Duodenal mucosa (tissue), 2 donors: ENCODE measurements around the gene NAMPT.

ENCODE experiments used
- H3K27ac ChIP-seq: one replicate; pipeline ENCODE4 v1.7.0; 2013; ENCODE audit warnings: low read depth, low read length
- H3K27me3 ChIP-seq, 2 donors: one replicate each; pipeline ENCODE4 v1.7.0; 2013; ENCODE audit warnings: low read length in 2 of 2, control low read depth in 1 of 2; ENCODE audit not compliant: insufficient read depth in 2 of 2, control insufficient read depth in 1 of 2
- H3K36me3 ChIP-seq, 2 donors: one replicate each; pipeline ENCODE4 v1.7.0; 2013; ENCODE audit warnings: low read length in 2 of 2, control low read depth in 1 of 2; ENCODE audit not compliant: insufficient read depth in 2 of 2, control insufficient read depth in 1 of 2
- H3K4me1 ChIP-seq, 2 donors: one replicate each; pipeline ENCODE4 v1.7.0; 2013; ENCODE audit warnings: low read length in 2 of 2, control low read depth in 1 of 2; ENCODE audit not compliant: insufficient read depth in 2 of 2, control insufficient read depth in 1 of 2
- H3K4me3 ChIP-seq, 2 donors: one replicate each; pipeline ENCODE4 v1.7.0; 2013; ENCODE audit warnings: low read length in 2 of 2, low read depth in 1 of 2
- H3K9ac ChIP-seq, 2 donors: one replicate each; pipeline ENCODE4 v1.7.0; 2013; ENCODE audit warnings: low read length in 2 of 2, low read depth in 1 of 2
- H3K9me3 ChIP-seq, 2 donors: one replicate each; pipeline ENCODE4 v1.7.0; 2013; ENCODE audit warnings: low read length in 2 of 2, control low read depth in 1 of 2; ENCODE audit not compliant: control insufficient read depth in 1 of 2

NAMPT gene

DNA sequence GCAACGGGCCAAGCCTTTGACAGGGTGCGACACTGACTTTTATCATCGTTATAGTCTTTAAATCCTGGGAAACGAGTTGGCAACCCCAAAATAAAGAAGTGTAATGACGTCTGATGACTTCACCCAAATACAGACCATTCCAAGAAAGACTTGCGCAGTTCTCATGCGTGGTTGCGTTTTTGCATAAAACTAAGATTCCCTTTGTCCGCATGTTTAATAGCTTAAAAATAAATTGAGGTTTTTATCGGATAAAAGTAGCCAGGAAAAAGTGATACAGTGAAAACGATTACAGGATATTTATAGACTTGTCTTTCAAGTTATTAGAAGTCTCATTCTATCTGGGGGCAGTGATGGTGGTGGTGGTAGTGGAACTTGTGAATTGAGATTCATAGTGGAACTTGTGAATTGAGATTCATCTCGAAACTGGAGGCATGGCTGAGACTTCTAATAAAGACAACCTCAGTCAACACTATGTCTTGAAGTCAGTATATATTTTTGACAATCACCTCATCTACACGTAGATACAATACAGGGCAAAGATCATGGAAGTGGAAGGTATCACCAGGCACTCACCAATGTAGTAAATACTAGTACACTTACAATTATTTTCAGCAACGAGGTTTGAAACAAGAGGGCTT lies 1.2 kb upstream of the NAMPT start:
- H3K27ac ChIP-seq, result peak overlapping the region; percentile 98
- peaks cover 6 to 39% of the 10 kb centered on the region in 2 donors for H3K4me1 ChIP-seq

DNA sequence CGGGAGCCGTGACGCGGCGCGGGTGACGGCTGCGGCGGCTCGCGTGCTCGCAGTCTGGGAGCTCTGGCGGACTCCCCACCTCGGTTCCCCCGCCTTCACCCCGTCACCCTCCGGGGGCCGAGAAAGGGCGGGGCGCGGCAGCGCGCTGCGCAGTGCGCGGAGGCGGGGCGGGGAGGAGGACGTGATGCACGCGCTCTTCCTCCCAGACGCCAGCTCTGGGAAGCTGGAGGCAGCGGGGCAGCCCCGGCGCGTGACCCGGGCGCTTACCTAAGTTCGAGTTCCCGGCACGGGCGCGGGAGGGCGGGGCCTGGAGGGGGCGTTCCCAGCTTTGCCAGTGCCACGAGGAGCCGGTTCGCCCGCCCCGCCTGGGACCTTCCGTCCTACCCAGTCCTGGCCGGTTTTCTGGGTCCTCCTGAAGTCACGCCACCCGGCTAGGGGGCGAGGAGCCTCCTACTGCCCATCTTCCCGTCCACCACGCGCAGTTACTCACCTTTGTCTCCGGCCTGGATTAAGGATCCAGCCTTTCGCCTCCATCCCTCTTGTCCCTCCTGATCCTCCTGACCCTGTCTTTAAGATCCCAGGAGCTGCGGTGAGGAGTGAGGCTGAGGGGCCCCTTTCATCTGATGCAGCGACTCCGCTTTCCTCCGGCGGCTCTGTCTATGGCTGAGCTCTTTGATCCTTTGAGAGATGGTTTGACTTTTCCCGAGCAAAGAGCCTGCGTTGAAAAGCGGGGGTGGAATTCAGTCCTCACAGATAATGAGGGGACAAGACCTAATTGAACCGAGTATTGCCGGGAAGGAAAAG lies 470 bp upstream of the NAMPT start:
- H3K36me3 ChIP-seq, result no peaks in the 10 kb centered on the region
- no peaks in the 10 kb centered on the region for H3K9me3 ChIP-seq
- peak overlapping the region; percentile 83 to 96 for H3K4me3 ChIP-seq
- peaks cover 6 to 35% of the 10 kb centered on the region in 2 donors for H3K4me1 ChIP-seq
- peak overlapping the region; percentile 91 to 99 for H3K9ac ChIP-seq
- H3K27me3 ChIP-seq, result no peaks in the 10 kb centered on the region
- peak overlapping the region; percentile 98 for H3K27ac ChIP-seq

More for the DNA sequence above, 1.2 kb upstream of the NAMPT start:
- Histone ChIP-seq H3K9me3 (no peaks in the 10 kb centered on the region), H3K27me3 (no peaks in the 10 kb centered on the region), H3K4me3 (peak overlapping the region; percentile 83 to 96), H3K36me3 (no peaks in the 10 kb centered on the region), H3K9ac (peak overlapping the region; percentile 91 to 99)

DNA sequence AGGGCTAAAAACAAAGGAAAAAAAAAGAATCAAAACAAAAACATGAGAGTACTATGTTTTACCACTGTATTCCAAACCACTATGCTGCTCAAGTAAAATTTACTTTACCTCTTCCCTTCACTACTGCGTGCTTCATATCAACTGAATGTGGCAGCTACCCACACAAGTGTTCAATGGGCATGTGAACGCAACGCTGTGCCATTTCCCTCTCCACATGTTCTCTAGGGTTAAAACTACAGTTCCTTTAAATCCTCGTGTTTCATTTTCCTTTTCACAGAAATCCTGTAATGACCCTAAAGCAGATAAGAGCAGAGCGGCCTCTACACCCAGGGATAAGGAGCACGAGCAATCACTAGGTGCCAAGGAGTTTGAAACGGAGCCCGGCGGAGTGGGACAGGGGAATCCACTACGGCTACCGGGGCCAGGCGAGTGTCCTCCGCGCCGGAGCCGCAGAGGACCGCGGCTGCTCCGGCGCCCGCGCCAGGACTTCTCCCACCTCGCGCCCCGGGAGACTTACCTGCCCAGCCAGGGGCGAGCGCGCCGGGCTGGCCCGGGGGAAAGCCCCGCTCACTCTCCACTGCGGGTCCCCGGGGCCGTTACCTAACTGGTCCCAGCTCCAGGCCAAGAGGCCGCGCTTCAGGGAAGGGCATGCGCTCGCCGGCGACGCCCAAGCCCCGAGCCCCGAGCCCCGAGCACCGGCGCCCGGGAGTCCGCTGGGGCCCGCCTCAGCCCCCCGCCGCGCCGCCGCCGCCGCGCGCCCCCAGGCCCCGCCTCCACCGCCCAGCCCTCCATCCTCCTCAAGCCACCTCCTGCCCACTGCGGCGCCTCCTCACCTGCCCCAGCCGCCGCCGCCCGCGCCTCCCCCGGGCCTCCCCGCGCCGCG lies 711 bp downstream of the NAMPT start:
- Histone ChIP-seq H3K4me3 (peak overlapping the region; percentile 65 to 97), H3K27ac (peak overlapping the region; percentile 94), H3K36me3 (no peaks in the 10 kb centered on the region), H3K9ac (peak overlapping the region; percentile 73 to 89), H3K4me1 (peaks cover 6 to 33% of the 10 kb centered on the region in 2 donors), H3K27me3 (no peaks in the 10 kb centered on the region), H3K9me3 (no peaks in the 10 kb centered on the region)

DNA sequence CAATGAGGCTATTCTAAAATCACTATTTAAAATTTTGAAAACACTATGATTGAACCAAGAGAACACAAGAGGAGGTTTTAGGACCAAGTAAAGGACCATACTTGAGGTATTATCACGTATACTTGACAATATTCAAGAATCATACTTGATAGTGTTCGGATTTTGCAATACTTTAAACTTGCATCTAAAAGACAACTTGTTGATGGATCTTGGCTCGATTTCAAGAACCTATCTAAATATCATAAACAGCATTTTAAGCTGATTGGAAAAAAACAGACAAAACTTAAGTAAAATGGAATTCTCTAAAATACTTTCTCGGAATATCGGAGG lies 1.3 kb downstream of the NAMPT start:
- no peaks in the 10 kb centered on the region for H3K9me3 ChIP-seq
- no peaks in the 10 kb centered on the region for H3K36me3 ChIP-seq
- H3K4me1 ChIP-seq, result peaks cover 6 to 33% of the 10 kb centered on the region in 2 donors
- H3K27me3 ChIP-seq, result no peaks in the 10 kb centered on the region
- peak overlapping the region; percentile 94 for H3K27ac ChIP-seq
- peak overlapping the region; percentile 65 to 97 for H3K4me3 ChIP-seq
- peak overlapping the region; percentile 73 to 89 for H3K9ac ChIP-seq

- H3K9me3 ChIP-seq, result no peaks in the 10 kb centered on the region
- no peak overlapping the region for H3K27ac ChIP-seq
- H3K36me3 ChIP-seq, result no peaks in the 10 kb centered on the region
- H3K9ac ChIP-seq, result no peak overlapping the region
- peak overlapping the region in 1 of 2 donors; percentile 97 for H3K4me3 ChIP-seq
- peaks cover 6 to 33% of the 10 kb centered on the region in 2 donors for H3K4me1 ChIP-seq
- no peaks in the 10 kb centered on the region for H3K27me3 ChIP-seq
Measured at GRCh38 chr7:106282852-106283251, 1.9 kb downstream of the NAMPT start.

DNA sequence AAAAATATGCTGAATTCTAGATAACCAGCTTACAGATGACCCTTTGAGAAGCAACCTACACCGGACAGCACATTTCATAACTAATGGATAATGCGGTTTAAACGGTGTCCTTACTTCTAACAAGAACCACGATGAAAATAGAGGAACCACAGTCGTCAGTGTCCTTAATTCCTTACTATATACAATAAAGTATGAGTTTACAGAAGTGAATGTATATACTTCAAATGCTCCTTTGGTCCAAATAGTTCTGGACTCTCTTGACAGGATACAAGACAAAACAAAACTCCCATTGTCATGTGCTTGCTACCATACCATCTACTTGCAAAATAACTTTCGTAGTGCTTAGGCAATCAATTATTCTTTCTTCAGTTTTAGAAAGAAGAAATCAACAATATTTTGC lies 2.4 kb downstream of the NAMPT start:
- H3K27ac ChIP-seq, result no peak overlapping the region
- H3K9ac ChIP-seq, result no peak overlapping the region
- H3K9me3 ChIP-seq, result no peaks in the 10 kb centered on the region
- H3K4me1 ChIP-seq, result peaks cover 6 to 33% of the 10 kb centered on the region in 2 donors
- H3K4me3 ChIP-seq, result peak overlapping the region in 1 of 2 donors; percentile 97
- peaks cover 0 to 1% of the 10 kb centered on the region in 2 donors for H3K36me3 ChIP-seq
- H3K27me3 ChIP-seq, result no peaks in the 10 kb centered on the region

DNA sequence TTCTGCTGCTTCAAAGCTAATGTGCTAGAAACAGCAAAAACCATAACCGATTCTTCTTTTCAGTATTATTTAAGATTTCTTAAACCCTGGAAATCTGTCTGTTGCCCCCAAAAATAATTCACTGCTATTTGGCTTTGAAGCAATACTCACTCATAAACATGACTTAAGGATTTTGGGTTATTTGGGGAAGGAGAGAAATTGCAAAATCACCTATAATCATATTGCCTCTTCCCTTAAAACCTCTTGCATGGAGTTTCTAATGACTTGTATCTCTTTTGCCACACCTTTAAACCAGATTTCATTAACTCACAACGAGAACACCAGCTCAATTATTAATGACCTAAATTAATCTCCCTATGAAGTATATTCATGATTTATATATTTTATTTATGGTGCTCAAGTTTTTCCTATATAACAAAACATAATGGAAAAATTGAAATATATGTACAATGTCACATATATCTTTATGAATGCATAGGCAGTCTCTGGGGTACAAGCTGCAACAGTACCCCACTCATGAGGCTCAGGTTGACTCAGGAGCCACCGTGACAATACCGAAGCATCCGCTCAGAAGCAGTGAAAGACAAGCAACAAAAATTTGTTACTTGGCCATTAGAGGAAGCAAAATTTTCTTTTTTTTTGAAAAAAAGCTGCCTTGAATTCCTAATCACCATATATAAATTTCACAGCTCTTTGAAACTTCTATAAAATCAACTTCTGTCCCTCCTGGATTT lies 3.0 kb downstream of the NAMPT start:
- Histone ChIP-seq H3K27ac (no peak overlapping the region), H3K4me1 (peaks cover 6 to 33% of the 10 kb centered on the region in 2 donors)

GRCh38 chr7:106281127-106281526 lies 3.7 kb downstream of the NAMPT start:
- Histone ChIP-seq H3K27me3 (no peaks in the 10 kb centered on the region), H3K9ac (no peak overlapping the region), H3K4me3 (no peak overlapping the region), H3K27ac (no peak overlapping the region), H3K36me3 (peaks cover 0 to 8% of the 10 kb centered on the region in 2 donors), H3K9me3 (no peaks in the 10 kb centered on the region), H3K4me1 (peaks cover 4 to 33% of the 10 kb centered on the region in 2 donors)

More for the DNA sequence above, 3.0 kb downstream of the NAMPT start:
- peaks cover 0 to 4% of the 10 kb centered on the region in 2 donors for H3K36me3 ChIP-seq
- H3K4me3 ChIP-seq, result peak overlapping the region in 1 of 2 donors; percentile 97
- H3K9me3 ChIP-seq, result no peaks in the 10 kb centered on the region
- no peak overlapping the region for H3K9ac ChIP-seq
- no peaks in the 10 kb centered on the region for H3K27me3 ChIP-seq

DNA sequence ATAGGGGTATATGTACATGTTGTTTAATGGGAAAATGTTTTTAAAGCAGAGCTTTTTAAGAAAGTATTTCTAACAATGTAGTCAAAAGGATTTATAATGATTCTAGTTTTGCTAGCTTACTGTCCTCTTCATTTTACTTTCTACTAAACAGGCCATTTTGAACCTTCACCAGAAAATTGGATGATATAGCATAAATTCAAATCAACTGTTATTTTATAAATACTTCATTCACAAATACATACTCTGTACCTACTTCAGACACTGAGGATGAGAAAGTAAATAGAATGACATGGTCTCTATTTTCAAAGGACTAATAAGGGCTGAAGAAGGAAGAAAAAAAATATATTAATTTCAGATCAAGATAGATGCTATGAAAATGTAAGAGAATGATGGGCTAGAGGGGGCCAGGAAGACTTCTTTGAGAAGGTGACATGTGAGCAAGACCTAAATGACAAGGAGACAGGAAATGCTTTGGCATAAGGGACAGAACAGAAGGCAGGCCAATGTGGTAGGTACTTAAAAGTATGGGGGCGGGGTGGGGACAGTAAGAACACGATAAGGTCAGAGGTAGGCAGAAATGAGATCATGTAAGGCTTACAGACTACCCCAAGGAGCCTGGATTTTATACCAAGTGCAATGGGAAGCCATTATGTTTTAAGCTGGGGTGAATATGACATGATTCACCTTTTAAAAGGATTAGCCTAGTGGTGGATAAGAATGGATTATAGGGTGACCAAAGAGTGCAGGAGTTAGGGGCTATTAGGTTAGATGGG lies 5.2 kb downstream of the NAMPT start:
- no peak overlapping the region for H3K9ac ChIP-seq
- peaks cover 0 to 28% of the 10 kb centered on the region in 2 donors for H3K4me1 ChIP-seq
- no peaks in the 10 kb centered on the region for H3K27me3 ChIP-seq
- H3K27ac ChIP-seq, result no peak overlapping the region
- no peaks in the 10 kb centered on the region for H3K9me3 ChIP-seq
- no peak overlapping the region for H3K4me3 ChIP-seq
- H3K36me3 ChIP-seq, result peaks cover 6 to 18% of the 10 kb centered on the region in 2 donors
